ENCODE results near the gene NR1I3.

The NR1I3 gene

DNA sequence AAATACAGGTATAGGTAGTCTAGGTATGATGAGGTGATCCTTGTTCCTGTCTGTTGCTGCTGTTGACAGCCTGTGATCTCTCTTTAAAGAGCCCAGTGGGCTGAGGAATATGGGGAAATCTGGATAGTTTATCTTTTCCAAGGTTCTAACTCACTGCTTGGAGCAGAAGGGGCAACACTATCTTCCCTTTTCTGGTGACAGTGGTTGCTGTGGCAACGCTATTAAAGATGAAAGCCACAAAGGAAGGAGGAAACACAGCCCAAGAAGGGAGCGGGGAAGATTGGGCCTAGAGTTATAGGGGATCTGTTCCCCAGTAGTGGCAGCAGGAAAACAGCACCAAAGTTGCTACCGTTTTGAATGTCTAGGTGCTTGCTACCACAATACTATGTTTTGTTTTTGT lies 29.3 kb upstream of the NR1I3 start:
- TF ChIP-seq, protein P1, sequence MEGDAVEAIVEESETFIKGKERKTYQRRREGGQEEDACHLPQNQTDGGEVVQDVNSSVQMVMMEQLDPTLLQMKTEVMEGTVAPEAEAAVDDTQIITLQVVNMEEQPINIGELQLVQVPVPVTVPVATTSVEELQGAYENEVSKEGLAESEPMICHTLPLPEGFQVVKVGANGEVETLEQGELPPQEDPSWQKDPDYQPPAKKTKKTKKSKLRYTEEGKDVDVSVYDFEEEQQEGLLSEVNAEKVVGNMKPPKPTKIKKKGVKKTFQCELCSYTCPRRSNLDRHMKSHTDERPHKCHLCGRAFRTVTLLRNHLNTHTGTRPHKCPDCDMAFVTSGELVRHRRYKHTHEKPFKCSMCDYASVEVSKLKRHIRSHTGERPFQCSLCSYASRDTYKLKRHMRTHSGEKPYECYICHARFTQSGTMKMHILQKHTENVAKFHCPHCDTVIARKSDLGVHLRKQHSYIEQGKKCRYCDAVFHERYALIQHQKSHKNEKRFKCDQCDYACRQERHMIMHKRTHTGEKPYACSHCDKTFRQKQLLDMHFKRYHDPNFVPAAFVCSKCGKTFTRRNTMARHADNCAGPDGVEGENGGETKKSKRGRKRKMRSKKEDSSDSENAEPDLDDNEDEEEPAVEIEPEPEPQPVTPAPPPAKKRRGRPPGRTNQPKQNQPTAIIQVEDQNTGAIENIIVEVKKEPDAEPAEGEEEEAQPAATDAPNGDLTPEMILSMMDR (IDR thresholded peaks at IDR 0.05) = no peak

DNA sequence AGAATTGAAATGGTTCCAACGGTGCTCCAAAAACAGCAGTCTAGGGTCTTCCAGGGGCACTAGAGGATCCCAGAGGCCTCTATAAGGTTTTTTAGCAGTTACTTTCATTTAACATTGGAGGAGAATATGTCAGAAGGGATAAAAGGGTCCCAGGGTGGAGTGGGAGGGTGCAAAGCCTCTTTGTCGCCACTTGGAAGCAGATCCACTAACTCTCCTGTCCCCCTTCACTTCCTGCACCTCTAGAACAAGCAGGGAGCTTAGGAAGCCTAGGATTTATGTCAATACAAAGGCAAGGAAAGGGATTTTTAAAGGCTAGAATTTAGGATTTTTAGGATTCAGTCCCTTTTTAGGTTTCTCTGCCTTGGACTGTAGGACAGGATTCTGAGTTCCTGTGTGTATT lies 28.8 kb upstream of the NR1I3 start:
- TF ChIP-seq, protein P1 (IDR thresholded peaks at IDR 0.05) = no peak

- TF ChIP-seq, protein P1 (IDR thresholded peaks at IDR 0.05) = no peak
Measured at GRCh38 chr1:161266202-161266601, 28.2 kb upstream of the NR1I3 start.

- TF ChIP-seq, protein P1 (IDR thresholded peaks at IDR 0.05) = no peak
Measured at GRCh38 chr1:161265305-161265704, 27.3 kb upstream of the NR1I3 start.

GRCh38 chr1:161261261-161262235 lies 23.5 kb upstream of the NR1I3 start:
- TF ChIP-seq, protein P1 (IDR thresholded peaks at IDR 0.05) = no peak

DNA sequence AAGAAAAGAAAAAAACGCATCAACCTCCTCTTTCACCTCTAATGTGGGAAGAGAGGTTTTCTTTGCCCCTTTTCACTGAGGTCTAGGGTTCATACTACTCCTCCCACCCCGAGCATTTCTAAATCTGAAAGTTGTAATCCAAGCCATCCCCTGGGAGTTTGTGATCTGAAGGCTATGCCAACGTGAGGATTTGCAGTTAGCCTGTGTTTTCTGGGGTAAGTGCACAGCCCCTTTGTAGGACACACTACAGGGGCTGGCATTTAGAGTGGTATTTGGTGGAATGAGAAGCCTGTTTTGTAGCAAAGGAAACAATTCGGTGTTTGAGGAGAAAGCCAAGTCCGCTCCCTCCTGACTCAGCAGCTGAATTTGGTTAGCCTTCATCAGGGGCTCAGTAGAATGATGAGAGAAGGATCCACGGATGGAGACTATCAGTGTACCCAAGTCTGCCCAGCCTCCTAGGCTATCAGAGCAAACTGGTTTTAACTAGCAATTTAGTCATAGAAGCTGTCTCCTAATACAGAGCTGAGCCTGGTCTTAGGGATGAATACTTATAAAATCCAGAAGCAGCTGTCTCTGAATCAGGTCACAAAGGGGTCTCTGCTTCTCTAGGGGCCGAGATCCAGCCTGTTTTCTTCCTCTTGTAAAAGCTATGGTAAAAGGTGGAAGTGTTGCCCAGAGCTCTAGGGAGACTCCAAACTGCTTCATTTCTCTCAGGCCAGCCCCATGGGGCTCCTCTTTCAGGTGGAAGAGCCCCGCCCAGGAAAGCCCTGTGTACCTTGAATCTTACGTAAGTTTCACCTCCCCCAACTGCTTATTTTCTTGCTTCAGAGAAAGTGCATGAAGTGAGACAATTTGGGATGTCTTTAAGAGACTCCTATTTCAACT lies 22.6 kb upstream of the NR1I3 start:
- TF ChIP-seq, protein P1 (IDR thresholded peaks at IDR 0.05) = no peak

DNA sequence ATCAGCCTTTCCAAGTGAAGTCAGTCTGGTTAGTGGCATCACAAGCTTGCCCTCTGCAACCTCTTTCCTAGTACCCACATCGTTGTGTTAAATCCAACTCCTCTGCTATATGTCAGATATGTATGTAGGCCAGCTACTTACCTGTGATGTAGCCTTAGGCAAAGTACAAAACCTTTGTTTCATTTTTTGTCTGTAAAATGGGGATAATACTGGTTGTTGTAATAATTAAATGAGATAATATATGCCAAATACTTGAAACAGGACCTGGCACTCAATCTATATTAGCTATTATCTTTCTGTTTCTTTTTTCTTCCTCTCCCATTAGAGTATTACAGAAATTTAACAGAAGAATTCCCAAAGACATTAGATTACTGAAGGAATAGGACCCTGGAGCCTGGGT lies 21.8 kb upstream of the NR1I3 start:
- TF ChIP-seq, protein P1 (IDR thresholded peaks at IDR 0.05) = no peak

Measured in LNCAP (cell line).